ENCODE results near the gene JAG2.

Gene JAG2

DNA sequence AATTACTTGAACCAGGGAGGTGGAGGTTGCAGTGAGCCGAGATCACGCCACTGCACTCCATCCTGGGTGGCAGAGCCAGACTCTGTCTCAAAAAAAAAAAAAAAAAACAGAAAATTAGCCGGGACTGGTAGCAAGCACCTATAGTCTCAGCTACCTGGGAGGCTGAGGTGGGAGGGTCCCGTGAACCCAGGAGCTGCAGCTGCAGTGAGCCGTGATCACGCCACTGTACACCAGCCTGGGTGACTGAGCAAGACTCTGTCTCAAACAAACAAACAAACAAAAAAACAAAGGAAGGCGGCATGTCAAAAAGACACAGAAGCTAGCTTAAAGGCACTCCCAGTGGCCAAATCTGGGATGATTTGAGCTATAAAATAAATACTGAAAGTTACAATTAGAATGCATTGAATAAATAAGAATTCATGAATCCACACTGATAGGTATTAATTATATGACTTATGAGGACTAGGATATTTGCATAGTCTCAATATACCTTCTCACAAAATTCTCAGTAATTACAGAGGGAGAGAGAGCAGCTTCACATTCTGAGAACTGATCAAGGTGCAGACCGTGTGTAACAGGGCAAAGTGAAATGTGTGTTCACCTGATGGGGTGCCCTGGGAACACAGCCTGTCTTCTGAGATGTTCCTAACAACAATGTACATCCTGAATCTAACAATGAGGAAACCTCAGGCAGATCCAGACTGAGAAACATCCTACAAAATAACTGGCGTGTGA, 60.6 kb downstream of the JAG2 start:
- no peak for DNase-seq

DNA sequence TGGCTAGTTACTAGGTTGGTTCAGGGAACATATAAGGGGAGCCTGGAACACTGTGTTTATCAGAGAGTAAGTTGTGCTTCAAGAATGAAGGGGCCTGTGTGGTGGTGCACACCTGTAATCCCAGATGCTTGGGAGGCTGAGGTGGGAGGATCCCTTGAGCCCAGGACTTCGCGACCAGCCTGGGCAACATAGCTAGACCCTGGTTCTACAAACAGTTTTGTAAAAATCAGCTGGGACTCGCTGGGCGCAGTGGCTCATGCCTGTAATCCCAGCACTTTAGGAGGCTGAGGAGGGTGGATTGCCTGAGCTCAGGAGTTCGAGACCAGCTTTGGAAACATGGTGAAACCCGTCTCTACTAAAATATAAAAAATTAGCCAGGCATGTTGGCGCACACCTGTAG, 61.2 kb downstream of the JAG2 start:
- no peak for DNase-seq

DNA sequence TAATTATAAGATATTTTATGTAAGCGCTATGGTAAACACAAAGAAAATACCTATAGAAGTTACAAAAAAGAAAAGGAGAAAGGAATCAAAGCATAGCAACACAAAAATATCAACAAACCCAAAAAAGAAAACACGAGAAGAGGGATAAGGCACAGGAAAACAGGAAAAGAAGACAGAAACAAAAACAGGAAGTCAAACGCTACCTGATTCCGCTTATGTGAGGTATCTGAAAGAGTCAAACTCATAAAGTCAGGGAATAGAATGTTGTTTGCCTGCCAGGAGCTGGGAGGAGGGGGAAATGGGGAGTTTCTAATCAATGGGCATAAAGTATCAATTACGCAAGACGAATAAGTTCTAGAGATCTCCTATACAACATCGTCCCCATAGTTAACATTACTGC, 63.4 kb downstream of the JAG2 start:
- DNase-seq, result no peak

DNA sequence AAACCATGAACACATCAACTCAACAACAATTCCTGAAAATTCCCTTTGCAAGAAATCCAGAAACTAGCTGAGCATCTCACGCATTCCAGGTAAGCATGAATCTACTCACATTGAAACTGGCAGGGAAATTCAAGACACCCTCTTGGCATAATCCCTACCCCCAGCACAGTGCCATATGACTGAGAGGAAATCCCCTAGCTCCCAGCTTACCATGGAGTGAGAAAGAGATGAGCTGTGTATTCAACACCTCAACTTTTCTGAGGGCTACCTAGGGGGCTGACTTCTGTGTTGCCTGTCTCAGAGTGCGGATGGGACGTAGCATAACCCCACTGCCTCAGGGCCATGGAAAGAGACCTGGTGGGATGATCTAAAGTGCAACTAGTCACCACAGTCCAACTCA, 65.7 kb downstream of the JAG2 start:
- DNase-seq, result no peak

DNA sequence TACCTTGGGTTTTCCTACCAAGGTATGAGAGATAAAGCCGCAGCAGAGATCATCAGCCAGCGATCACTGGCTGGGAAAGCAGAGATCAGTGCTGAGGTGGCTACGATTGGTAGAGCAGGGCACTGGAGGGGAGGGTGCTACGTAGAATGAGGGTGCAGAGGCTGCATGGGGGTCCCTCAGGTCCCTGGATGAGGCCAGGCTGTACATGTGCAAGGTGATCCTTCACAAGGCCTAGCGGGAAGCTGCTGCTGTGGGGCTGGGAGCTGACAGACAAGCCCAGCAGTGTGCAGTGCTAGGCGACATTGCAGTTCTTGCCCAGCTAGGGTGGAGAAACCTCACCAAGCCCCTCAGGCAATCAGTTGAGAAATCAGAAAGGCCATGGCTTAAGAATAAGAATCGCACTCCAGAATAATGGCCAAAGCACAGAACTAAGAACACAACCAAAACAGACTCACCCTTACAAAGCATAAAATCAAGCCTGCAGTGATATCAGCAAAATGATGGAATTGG, 66.2 kb downstream of the JAG2 start:
- DNase-seq, result no peak

DNA sequence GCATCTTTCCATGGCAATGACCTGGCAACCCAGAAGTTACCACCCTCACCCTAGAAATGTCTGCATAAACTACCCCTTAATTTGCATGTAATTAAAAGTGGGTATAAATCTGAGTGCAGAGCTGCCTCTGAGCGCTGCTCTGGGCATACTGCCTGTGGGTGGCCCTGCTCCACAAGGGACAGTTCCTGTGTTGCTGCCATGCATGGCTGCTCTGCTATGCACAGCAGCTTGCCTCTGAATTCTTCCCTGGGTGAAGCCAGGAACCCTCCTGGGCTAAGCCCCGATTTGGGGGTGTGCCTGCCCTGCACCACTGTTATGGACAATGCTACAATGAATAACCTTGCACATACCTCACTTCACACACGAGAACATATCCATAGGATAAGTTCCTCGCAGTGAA, 67.7 kb downstream of the JAG2 start:
- no peak for DNase-seq

DNA sequence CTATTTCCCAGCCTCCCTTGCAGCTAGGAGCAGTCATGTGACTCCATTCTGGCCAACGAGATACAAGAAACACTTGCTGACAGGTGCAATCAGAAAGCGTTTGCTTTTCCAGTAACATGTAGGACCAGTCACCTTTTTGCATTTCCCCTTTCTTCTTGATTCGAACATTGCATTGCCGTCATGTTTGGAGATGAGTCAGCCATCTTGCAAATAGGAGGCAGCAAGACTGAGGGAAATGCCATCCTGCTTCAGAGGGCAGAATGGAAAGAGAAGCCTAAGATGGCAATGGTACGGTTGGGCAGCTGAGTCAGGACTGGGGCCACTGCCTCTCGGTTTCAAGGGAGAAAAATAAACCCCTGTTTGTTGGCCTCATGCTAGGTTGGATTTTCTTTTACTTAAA, 68.8 kb downstream of the JAG2 start:
- no peak for DNase-seq

DNA sequence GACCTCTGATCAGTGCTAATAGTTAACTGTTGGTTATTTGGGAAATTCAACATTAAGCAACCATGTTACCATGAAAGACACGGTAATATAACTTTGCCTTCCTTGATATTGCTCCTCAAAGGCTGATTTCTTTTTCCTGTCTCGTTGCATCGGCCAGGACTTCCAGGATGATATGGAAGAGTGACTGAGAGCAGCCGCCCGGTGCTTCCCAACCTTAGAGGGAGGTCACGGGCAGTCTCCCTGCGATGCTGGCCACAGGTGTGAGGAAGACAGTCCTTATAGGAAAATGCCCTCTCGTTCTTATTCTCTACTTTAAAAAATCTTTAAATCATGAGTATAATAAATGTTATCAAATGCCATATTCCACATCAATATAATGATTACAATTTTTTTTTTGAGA, 70.3 kb downstream of the JAG2 start:
- no peak for DNase-seq

DNA sequence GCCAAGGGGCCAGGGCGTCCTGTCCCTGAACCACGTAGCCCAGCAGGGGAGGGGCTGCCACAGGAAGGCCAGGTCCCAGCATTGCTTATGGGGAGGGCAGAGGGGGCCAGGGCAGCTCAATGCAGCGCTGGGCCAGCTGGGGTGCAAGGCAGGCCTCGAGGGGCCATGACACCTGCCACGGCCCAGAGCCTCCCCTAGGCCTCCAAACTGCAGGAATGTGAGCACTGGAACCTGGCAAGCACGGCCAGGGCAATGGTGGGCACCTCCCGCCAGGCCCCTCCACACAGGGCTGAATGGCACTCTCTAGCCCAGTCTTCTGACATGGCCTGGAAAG, 70.8 kb downstream of the JAG2 start:
- no peak for DNase-seq

DNA sequence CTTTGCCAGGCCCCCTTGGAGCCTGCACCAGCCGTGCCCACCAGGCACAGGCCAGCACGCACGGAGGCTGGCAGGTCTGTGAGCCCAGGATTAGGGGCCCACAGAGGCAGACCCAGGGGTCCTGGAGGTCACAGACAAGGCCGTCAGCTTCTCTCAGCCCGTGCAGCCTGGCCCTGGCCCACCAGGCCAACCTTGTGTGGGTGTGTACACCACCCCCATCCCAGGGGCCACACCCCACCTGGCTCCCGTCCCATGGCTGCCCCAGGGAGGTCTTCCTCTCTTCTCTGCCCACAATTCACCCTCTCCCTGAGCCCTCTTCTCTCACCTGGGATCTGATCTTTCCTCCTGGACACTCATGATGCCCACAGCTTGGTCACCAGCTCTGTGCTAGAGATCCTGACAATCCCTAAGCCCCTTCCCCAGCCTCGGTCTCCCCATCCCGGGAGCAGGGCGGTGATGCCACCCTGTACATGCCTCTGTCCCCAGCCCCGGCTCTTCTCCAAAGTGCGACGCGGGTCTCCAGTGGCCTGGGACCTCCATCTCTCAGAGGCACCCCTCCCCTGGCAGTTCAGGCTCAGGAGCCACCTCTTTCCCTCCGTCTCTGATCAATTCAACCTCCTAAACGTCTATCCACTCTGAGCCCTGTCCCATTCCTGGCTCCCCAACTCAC, 72.2 kb downstream of the JAG2 start:
- DNase-seq, result no peak

DNA sequence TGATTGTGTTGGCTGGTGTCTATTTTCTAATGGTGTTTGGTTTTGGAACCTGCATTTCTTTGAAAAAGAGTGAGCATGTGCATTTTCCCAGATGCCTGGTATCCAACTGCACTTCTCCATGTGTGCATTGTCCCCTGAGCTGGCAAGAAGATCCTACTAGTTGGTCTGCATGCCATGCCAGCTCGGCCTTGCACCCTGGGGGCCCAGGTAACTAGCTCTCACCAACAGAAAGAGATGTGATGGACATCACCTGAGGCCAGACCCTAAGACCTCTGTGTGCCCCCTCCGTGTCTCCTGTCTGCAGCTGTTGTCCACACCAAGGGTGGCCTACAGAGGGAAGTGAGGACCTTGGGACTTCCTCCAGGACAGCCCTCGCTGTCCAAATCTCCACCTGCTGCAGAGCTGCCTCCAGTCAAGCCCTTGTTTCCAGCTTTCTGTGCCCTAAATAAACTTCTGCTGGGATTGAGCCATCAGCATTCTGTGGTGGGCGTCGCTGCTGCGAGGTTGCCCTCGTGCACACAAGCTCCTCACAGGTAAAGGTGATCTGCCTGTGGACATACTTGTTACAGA, 73.3 kb downstream of the JAG2 start:
- DNase-seq, result no peak

DNA sequence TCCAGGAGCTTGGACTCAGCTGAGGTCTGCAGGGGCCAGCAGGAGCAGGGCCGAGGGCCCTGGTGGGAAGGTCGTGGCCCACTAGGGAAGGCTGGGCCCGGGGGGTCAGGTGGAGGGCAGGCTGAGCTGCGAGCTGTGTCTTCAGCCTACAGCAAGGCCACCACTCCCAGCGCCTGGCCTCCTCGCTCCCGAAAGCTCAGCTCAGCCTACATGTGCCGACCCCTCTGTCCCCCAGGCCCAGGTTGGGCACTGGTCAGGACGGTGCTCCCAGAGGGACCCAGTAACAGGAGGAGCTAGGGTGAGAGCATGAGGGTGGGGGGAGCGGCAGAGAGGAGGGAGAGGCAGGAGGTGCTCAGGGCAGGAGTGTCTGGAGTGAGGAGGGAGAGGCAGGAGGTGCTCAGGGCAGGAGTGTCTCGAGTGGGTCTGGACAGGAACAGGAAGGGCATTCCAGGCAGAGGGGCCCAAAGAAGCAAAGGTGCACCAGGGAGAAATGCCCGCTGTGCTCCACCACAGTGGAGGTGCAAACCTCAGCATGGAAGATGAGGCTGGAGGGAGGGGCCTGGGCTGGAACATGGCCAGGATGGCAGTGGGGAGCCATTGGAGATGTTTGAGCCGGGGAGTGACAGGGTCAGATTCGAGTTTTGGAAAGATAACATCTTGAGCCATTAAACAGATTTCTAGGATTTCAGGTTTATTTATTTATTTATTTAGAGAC, 74.2 kb downstream of the JAG2 start:
- DNase-seq, result no peak

DNA sequence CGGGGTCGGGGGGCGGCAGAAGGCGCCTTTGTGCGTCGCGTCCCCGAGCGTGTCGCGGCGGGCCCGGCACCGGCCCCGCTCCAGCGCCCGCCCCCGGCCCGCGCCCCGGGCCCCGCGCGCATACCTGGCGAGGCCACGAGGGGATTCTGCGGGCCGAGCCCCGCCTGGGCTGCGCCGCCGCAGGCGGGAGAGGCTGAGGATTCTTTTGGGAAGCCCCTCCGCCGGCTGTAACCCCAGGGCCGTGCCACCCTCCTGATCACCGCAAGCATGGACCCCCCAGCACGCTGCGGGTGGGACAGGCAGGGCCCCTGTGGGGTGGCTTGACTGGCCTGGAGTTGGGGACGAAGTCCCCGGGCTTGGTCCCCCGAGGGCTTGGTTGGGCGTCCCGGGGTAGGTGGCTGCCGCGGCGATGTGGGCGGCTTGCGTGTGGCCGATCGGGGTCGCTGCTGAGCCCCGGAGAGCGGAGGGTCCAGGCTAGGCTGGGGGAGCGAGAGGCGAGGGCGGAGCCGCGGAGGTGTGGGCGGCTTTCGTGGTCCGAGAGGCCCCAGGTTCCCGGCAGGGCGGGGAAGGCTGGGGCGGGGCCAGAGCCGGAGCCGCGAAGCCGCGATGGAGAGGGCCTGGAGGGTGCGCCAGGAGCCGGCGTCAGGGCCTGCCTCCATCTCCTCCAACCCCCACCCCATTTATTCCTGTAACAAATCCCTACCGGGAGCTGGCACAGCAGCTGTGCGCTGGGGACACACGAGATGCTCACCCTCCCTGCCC, 75.0 kb downstream of the JAG2 start:
- DNase-seq, result peak; percentile 92

DNA sequence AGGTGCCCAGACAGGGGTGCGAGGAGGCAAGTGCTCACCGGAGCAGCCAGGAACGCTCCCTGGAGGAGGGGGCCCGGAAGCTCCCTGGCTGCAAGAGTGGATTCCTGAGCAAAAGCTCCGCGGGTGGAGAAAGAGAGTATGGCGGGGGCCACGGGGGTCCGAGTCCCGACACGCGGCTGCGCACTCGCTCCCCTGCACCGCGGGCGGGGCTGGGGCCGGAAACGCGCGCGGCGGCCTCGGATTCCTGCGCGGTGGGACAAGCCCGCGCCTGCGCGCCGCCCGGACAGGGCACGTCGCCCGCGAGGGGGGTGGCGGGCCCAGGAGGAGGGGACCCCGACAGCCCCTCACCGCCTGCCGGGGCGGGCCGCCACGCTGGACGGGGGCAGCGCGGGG, 75.5 kb downstream of the JAG2 start:
- peak; percentile 86 for DNase-seq

DNA sequence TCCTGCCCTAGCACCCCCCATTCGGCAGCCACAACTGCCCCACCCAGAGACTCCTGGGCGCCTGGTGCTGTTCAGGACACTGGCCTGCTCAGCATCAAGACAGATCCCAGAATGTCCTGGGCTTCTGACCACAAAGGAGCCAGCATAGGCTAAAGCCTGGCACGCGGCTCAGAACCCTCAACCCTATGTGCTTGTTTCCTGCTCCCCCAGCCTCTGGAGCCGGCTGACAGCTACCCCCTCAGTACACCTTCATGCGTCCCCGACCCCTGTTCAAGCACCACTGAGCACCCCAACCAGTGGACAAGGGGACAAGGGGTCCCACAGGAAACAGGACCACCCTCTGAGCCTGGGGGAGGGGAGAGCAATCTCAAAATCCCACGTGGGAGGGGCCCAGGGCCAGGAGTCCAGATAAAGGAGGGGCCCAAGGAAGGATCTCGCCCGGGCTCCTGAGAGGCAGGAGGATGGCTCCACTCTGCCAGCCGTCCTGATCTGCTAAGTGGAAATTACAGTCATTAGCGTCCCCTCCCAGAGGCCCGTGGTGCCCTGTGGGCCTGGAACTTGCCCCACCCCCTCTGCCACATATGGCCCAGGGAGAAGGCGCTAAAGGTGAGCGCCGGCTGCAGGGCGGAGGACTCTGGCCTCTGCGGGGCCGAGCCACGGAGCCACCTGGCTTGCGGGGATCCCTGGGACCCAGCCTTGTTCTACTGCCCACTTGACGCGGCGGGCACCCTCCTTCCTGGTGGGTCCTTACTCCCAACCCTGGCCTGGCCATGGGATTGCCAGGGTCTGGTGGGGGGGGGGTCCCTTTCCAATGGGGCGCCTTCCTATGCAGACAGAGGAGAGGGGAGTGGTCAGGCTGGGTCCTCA, 76.2 kb downstream of the JAG2 start:
- peak; percentile 66 for DNase-seq

DNA sequence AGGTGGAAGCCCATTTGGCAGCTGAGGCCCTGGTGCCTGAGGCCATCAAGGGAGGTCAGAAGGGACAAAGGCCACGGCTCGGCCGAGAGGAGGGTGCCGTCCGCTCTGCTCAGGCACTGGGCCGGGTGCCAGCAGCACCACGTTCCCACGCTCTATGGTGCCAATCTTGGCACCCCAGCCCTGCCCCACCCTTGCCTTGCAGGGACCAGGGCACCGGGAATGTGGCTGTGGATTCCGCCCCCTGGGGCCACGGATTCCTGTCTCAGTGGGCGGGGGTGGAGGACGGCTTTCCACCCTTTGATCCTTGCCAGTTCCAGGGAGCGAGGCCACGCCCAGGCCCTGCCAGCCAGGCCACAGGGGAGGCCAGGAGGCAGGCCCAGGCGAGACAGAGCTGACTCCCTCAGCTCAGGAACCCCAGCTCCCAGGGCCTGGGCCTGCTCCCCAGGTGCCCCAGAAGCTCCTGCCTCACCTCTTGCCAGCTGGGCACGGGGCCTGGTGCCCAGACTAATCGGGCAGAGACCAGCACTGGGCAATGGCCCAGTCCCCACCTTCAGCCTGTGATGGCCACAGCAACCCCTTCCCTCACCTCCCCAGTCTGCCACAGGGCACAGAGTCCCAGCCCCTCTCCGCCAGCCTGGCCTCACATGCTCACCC, 76.9 kb downstream of the JAG2 start:
- no peak for DNase-seq

DNA sequence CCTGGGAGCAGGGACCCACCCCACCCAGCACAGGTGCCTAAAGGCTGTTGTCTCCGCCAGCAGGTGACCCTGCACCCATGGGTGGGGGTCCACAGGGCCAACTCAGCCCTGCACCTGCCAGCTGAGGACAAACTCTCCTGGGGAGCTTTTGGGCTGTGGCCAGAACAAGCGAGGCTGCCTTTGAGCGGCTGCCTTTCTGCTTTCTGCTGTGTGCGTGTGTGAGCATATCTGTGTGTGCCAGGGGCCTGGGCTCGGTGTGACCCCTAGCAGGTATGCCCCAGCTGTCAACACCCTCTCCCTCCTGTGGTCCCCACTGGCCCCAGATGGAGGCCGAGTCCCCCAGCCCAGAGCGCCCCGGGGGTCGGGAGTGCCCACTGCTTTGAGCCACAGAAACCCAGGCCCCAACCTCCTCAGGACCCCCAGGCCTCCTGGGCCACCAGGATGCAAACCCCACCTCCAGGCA, 77.5 kb downstream of the JAG2 start:
- peak; percentile 63 for DNase-seq

Measured in activated CD8-positive, alpha-beta memory T cell treated with anti-CD3 and anti-CD28 coated beads for 24 hours (primary cell).